ENCODE results near the gene DUSP22. TPM values are rescaled to one million over a fixed set of nuclear protein-coding genes. Genes with fewer than 3 reads are reported as not detected.

Gene DUSP22
- total and polyA plus RNA-seq, 2 of the 8 experiments (the other 6 are each of a cell fraction or from before 2014, with no cell fraction given) = 15.5 to 32.4 TPM

DNA sequence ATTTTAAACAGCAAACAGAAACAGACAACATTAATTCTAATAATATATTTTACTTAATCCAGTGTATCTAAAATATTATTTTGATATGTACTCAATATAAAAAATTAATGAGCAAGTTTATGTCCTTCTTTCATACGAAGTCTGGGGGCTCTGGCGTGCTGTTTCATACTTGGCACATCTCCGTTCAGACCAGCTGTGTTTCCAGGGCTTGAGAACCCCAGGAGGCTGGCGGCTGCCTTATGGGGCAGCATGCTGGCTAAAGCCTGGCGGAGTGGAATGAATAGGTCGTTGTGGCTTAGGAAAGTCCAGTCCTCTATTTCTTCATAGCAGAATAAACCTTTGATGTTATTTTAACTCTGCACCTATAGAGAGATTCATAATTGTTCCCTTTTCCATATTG lies 43.3 kb downstream of the DUSP22 start:
- FAIRE-seq (no peak), DNase-seq (ENCODE audit: low read depth in 1 of 2, low spot score in 2 of 2) (no peak)
- no peak overlapping the region for H4K5ac ChIP-seq (ENCODE audit: insufficient read length, low read depth, low read length)
- no peak overlapping the region for H2BK12ac ChIP-seq (ENCODE audit: low read depth, low read length)
- no peak overlapping the region for H3K56ac ChIP-seq (replicated peaks; ENCODE audit: insufficient read length, low read depth, low read length)
- no peaks in the 10 kb centered on the region for H3K36me3 ChIP-seq (ENCODE audit: control insufficient read depth in 2 of 4, insufficient read depth in 4 of 4, low read length in 3 of 4)
- H3K4me3 ChIP-seq (ENCODE audit: extremely low read depth in 1 of 4, insufficient read depth in 2 of 4, low read depth in 3 of 4, low read length in 4 of 4) = no peak overlapping the region
- no peaks in the 10 kb centered on the region for H3K23me2 ChIP-seq (ENCODE audit: low read depth, low read length)
- no peak overlapping the region for H2BK15ac ChIP-seq (ENCODE audit: low read length)
- H3K9ac ChIP-seq (replicated peaks in 1 of 4; ENCODE audit: extremely low read depth in 1 of 4, low read depth in 3 of 4, low read length in 3 of 4) = no peak overlapping the region
- H2BK120ac ChIP-seq (replicated peaks; ENCODE audit: low read depth, low read length) = no peak overlapping the region
- H3K79me2 ChIP-seq (ENCODE audit: control insufficient read depth in 1 of 2, insufficient read depth in 2 of 2, low read length in 2 of 2) = no peaks in the 10 kb centered on the region
- H3K4me1 ChIP-seq (replicated peaks in 1 of 4; ENCODE audit: control insufficient read depth in 3 of 4, insufficient read depth in 4 of 4, low read length in 3 of 4) = no peaks in the 10 kb centered on the region
- H2AK5ac ChIP-seq (ENCODE audit: low read depth, low read length) = no peak overlapping the region
- H2BK20ac ChIP-seq (ENCODE audit: low read length) = no peak overlapping the region
- H3K4me2 ChIP-seq (ENCODE audit: insufficient read depth in 1 of 2, low read depth in 2 of 2, low read length in 2 of 2) = no peak overlapping the region
- no peak overlapping the region for H2AFZ ChIP-seq (ENCODE audit: low read length)
- no peaks in the 10 kb centered on the region for H4K20me1 ChIP-seq (replicated peaks in 1 of 2; ENCODE audit: control insufficient read depth in 1 of 2, insufficient read depth in 2 of 2, low read length in 2 of 2)
- ChIA-PET CTCF (ENCODE audit: partially characterized antibody) (interaction anchor here (0.7 to 1.2 kb wide), 2 partner anchors 13 to 69 kb away, joined by 3 read pairs; no protein-coding TSS in a partner anchor), POLR2A (ENCODE audit: partially characterized antibody) (no interaction called here)
- no peaks in the 10 kb centered on the region for H3K79me1 ChIP-seq (ENCODE audit: low read depth, low read length)
- no peak overlapping the region for H3K27ac ChIP-seq (ENCODE audit: low read depth, low read length)
- WGBS, 2 experiments (ENCODE audit: extremely low coverage in 1 of 2, insufficient coverage in 1 of 2, insufficient read length in 1 of 2, insufficient replicate concordance in 2 of 2, low coverage in 1 of 2, low lambda C conversion rate in 2 of 2, missing lambda C conversion rate in 1 of 2) = 85% methylated on average over 6 of the region's 6 CpGs; no CpG with 5 or more reads in 1 of the 2 experiments
- H3K9me3 ChIP-seq (ENCODE audit: insufficient read depth in 2 of 2, low read depth in 1 of 2, low read length in 1 of 2) = peaks cover 33 to 74% of the 10 kb centered on the region in 2 experiments
- H4K91ac ChIP-seq (replicated peaks; ENCODE audit: insufficient read length, low read length) = no peak overlapping the region
- no peak overlapping the region for H3K23ac ChIP-seq (ENCODE audit: insufficient read length)
- H2BK5ac ChIP-seq (ENCODE audit: low read depth, low read length) = no peak overlapping the region
- H3K4ac ChIP-seq (replicated peaks; ENCODE audit: insufficient read length, low read depth, low read length) = no peak overlapping the region
- H4K8ac ChIP-seq (ENCODE audit: extremely low read depth, insufficient read depth, low read length) = no peak overlapping the region
- H3K27me3 ChIP-seq (replicated peaks in 1 of 4; ENCODE audit: control insufficient read depth in 3 of 4, extremely low read depth in 1 of 4, insufficient read depth in 3 of 4, low read length in 3 of 4) = no peaks in the 10 kb centered on the region; a peak in 2 of 7 replicates
- H3K14ac ChIP-seq (ENCODE audit: insufficient read length) = no peak overlapping the region
- no peak overlapping the region for H3K18ac ChIP-seq (ENCODE audit: extremely low read depth, low read length)
- no peak for TF ChIP-seq ASH2L (IDR thresholded peaks at IDR 0.05; ENCODE audit: low read length)
- TF ChIP-seq SP2 (IDR thresholded peaks at IDR 0.05; ENCODE audit: low read length) = no peak
- TF ChIP-seq MAFK (IDR thresholded peaks at IDR 0.05; ENCODE audit: low read depth, low read length) = no peak
- no peak for TF ChIP-seq KDM4A (IDR thresholded peaks at IDR 0.05; ENCODE audit: low read depth, low read length, severe bottlenecking)
- TF ChIP-seq SIX5 (IDR thresholded peaks at IDR 0.05; ENCODE audit: low read depth, low read length) = no peak
- TF ChIP-seq EZH2 (IDR thresholded peaks at IDR 0.05; ENCODE audit: low read depth, low read length, severe bottlenecking) = no peak
- no peak for TF ChIP-seq HDAC6 (IDR thresholded peaks at IDR 0.05; ENCODE audit: low read depth, low read length)
- TF ChIP-seq EGR1 (IDR thresholded peaks at IDR 0.05; ENCODE audit: borderline replicate concordance, low read depth, low read length) = no peak
- TF ChIP-seq POLR2A (IDR thresholded peaks at IDR 0.05; ENCODE audit: control extremely low read depth in 1 of 2, low read depth in 2 of 2, low read length in 2 of 2) = no peak
- TF ChIP-seq KDM1A (IDR thresholded peaks at IDR 0.05; ENCODE audit: borderline replicate concordance, low read length) = no peak
- TF ChIP-seq KDM5A (IDR thresholded peaks at IDR 0.05; ENCODE audit: low read length) = no peak
- no peak for TF ChIP-seq POU5F1 (IDR thresholded peaks at IDR 0.05; ENCODE audit: low read depth, low read length)
- TF ChIP-seq CREB1 (IDR thresholded peaks at IDR 0.05) = no peak
- no peak for TF ChIP-seq SAP30 (IDR thresholded peaks at IDR 0.05; ENCODE audit: insufficient read depth, insufficient replicate concordance, low read length)
- TF ChIP-seq, protein P1, sequence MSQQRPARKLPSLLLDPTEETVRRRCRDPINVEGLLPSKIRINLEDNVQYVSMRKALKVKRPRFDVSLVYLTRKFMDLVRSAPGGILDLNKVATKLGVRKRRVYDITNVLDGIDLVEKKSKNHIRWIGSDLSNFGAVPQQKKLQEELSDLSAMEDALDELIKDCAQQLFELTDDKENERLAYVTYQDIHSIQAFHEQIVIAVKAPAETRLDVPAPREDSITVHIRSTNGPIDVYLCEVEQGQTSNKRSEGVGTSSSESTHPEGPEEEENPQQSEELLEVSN (IDR thresholded peaks at IDR 0.05) = no peak
